AG09319 (cell line): ENCODE data around the gene ANXA6.

Experiments
- DNase-seq: peaks from one replicate; pipeline ENCODE4 v3.0.0-alpha.2; 2010; ENCODE audit warnings: low read depth; ENCODE audit errors: extremely low read depth
- TF ChIP-seq, protein P1 (sequence below): IDR thresholded peaks from 2 replicates; pipeline ENCODE4 v1.5.1; 2011; ENCODE audit warnings: low read depth, mild to moderate bottlenecking, inconsistent platforms, low read length, moderate library complexity

ANXA6 gene

DNA sequence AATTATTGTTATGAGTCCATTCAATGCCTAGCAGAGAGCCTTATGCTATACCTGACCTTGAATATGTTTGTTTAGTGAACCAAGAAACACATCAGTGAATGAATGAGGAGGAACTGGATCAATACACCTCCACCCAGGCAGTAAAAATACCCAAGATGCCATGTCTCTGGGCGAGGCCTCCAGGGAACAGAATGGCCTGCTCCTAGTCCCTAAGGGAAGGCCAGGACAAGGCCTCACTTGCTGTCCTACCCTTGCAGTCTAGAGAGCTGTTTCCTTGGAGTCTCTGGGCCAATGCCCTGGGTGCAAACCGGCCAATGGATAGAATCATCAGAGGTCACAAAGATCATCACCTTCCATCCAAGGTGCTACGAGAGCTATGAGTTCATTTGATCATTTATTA lies 102.9 kb downstream of the ANXA6 start:
- no peak for DNase-seq
- TF ChIP-seq, protein P1, sequence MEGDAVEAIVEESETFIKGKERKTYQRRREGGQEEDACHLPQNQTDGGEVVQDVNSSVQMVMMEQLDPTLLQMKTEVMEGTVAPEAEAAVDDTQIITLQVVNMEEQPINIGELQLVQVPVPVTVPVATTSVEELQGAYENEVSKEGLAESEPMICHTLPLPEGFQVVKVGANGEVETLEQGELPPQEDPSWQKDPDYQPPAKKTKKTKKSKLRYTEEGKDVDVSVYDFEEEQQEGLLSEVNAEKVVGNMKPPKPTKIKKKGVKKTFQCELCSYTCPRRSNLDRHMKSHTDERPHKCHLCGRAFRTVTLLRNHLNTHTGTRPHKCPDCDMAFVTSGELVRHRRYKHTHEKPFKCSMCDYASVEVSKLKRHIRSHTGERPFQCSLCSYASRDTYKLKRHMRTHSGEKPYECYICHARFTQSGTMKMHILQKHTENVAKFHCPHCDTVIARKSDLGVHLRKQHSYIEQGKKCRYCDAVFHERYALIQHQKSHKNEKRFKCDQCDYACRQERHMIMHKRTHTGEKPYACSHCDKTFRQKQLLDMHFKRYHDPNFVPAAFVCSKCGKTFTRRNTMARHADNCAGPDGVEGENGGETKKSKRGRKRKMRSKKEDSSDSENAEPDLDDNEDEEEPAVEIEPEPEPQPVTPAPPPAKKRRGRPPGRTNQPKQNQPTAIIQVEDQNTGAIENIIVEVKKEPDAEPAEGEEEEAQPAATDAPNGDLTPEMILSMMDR = no peak

DNA sequence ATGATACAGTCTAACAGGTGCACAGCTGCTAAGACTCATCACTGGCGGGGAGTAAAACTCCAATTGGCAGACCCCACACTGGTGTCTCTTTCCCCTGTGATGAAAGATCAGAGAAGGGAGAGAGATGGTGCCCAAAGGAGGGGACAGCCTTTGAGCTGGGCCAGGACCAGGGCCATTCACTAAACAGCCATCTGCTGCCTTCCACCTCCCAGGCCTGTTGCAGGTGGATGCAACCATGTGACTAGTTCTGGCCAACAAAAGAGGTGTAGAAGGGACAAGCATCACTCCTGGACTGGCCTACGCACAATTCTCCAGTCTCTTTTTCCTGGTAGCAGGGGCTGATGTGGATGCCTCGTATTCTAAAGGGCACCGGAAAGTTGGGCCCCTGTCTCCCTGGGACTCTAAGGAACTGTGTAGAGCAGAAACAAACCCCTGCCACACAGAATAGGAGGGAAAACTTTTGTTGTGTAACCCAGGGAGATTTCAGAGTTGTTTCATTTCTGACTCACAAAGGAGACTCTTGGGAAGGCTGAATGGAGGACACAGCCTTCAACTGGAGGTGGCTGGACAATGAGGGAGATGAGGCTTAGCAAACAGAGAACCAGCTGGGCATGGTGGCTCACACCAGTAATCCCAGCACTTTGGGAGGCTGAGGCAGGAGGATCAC lies 103.7 kb downstream of the ANXA6 start:
- TF ChIP-seq, protein P1 = no peak
- no peak for DNase-seq

DNA sequence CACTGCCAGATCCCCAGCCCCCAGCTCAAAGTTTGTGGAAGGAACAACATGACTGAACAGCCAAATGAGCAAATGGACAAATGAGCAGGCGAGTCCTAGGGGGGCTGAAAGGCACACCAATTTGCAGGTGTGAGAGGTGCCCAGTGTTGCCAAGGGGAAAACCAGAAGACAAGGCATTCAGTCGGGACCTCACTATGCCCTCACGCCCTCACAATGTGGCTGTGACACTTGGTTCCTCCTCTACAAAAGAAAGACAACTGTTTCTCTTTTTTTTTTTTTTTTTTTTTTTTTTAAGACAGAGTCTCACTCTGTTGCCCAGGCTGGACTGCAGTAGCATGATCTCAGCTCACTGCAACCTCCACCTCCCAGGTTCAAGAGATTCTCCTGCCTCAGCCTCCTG lies 104.7 kb downstream of the ANXA6 start:
- TF ChIP-seq, protein P1 = no peak
- DNase-seq = no peak

DNA sequence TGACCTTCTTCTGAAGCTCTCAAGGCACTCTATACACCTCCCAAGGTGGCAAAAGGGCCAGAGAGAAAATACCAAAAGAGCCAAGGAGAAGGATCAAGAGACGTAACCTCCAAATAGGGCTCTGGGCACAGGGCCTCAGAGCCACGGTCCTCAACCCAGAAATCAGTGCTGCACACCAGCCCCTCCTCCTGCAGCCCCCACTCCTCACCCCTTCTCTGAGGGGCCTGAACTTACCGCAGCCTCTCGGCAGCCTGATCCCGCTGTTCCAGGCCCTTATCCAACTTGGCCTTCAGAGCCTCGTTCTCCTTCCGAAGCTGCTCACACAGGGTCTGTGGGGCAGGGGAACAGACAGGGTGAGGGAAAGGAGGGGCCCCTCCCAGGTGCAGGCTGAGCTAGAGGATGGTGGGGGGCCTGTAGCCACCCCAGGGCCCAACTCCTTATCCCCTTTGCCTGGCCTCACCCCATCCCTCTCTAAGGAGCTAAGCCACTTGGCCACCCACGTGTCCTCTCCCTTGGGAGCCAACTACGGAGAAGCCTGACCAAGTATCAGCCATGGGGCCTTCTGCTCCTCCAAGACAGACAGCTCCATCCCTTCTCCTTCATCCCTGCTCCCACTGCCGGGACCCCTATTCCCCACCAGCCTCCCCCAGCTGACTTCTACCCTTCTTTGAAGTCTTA lies 105.5 kb downstream of the ANXA6 start:
- TF ChIP-seq, protein P1 = no peak
- DNase-seq = no peak

DNA sequence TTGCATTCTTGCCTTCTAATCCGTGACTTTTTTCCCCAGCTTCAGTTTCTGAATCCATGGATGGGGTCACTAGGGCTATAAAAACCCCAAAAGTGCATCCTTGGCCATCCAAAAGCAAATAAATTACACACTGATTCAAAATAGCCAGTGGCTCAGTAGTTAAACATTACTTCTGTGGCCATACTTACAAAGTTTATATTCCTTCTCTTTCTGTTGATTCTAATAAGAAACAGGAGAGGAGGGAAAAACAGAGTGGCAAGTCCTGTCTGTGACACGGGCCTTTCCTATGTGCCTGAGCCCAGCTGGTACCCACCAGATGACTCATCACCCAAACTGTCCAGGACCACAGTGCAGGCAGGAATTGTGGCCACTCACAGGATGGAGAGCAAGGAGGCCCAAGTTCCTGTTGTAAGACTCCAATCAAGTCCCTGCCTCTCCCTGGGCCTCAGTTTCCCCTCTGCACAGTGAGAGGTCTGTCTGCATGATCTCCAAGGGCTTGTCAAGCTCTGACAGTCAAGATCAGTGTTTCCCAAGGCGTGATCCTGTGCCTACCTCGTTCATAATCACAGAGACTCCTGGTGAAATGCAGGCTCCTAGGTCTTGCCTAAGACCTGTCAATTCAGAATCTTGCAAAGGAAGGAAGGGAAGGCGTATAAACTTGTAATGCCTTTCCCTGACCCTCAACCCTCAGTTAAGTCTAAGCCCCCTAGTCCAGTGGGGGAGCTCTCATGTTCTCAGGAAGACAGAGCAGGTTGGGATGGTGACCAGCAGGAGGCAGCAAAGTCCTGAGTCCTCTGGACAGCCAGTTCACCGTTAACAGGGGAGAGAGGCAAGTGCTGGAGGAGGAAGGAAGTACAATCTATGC lies 106.3 kb downstream of the ANXA6 start:
- peak; percentile 51 for DNase-seq
- TF ChIP-seq, protein P1 = peak; percentile 94
